ENCODE results near the gene TRAF3.

- TF ChIP-seq CTCF (IDR thresholded peaks at IDR 0.05) (no peak), POLR2A (IDR thresholded peaks at IDR 0.05) (no peak)
Measured at GRCh38 chr14:102760496-102761193, 16.6 kb upstream of the TRAF3 start.
